Measurements from ENCODE around the gene PIGL. TPM values are rescaled to one million over a fixed set of nuclear protein-coding genes. Genes with fewer than 3 reads are reported as not detected.
"Not testable (repeated sequence)": the region's sequence is repeated elsewhere in the genome, so short reads cannot be mapped to it uniquely, and the experiment has no call there.

The PIGL gene
- polyA plus RNA-seq, result 10 to 100 TPM; 13.3 to 21.5 TPM

- H3K27ac ChIP-seq (ENCODE audit: low read depth in 2 of 2, low read length in 1 of 2), result peak within 1 kb of the TSS; percentile 94 to 97
- H3K9me3 ChIP-seq (ENCODE audit: control insufficient read depth in 2 of 2, insufficient read depth in 1 of 2, low read depth in 1 of 2, low read length in 1 of 2), result no peaks in the 10 kb centered on the region
- peak within 1 kb of the TSS; percentile 80 to 95 for H3K4me3 ChIP-seq (ENCODE audit: low read depth in 1 of 2, low read length in 2 of 2)
- peaks cover 0 to 4% of the 10 kb centered on the region in 2 donors for H3K4me1 ChIP-seq (ENCODE audit: control insufficient read depth in 2 of 2, insufficient read depth in 2 of 2, low read length in 1 of 2)
- 0% methylated on average over 29 of the region's 29 CpGs for WGBS, 2 donors
- H3K36me3 ChIP-seq (ENCODE audit: control insufficient read depth in 2 of 2, insufficient read depth in 2 of 2, low read length in 1 of 2), result no peaks in the 10 kb centered on the region
- H3K27me3 ChIP-seq (ENCODE audit: control insufficient read depth in 1 of 2, insufficient read depth in 2 of 2, low read length in 2 of 2), result no peaks in the 10 kb centered on the region
Measured at GRCh38 chr17:16217002-16217635, at the start of gene PIGL. PIGL (plus strand) TSS chr17:16217210; CDS start chr17:16217227, 17 bp downstream.

GRCh38 chr17:16171613-16172012 is 45.4 kb upstream of the PIGL start:
- H3K27ac ChIP-seq (ENCODE audit: low read depth in 2 of 2, low read length in 1 of 2), result no peak overlapping the region
- H3K27me3 ChIP-seq (ENCODE audit: control insufficient read depth in 1 of 2, insufficient read depth in 2 of 2, low read length in 2 of 2), result no peaks in the 10 kb centered on the region
- H3K9me3 ChIP-seq (ENCODE audit: control insufficient read depth in 2 of 2, insufficient read depth in 1 of 2, low read depth in 1 of 2, low read length in 1 of 2), result no peaks in the 10 kb centered on the region
- H3K4me3 ChIP-seq (ENCODE audit: low read depth in 1 of 2, low read length in 2 of 2), result no peak overlapping the region
- no peaks in the 10 kb centered on the region for H3K4me1 ChIP-seq (ENCODE audit: control insufficient read depth in 2 of 2, insufficient read depth in 2 of 2, low read length in 1 of 2)
- WGBS, 2 donors, result 58 to 63% methylated on average over 7 of the region's 7 CpGs
- peaks cover 0 to 3% of the 10 kb centered on the region in 2 donors for H3K36me3 ChIP-seq (ENCODE audit: control insufficient read depth in 2 of 2, insufficient read depth in 2 of 2, low read length in 1 of 2)

- H3K27me3 ChIP-seq (ENCODE audit: control insufficient read depth in 1 of 2, insufficient read depth in 2 of 2, low read length in 2 of 2), result no peaks in the 10 kb centered on the region
- no peaks in the 10 kb centered on the region for H3K4me1 ChIP-seq (ENCODE audit: control insufficient read depth in 2 of 2, insufficient read depth in 2 of 2, low read length in 1 of 2)
- no peak overlapping the region for H3K4me3 ChIP-seq (ENCODE audit: low read depth in 1 of 2, low read length in 2 of 2)
- H3K9me3 ChIP-seq (ENCODE audit: control insufficient read depth in 2 of 2, insufficient read depth in 1 of 2, low read depth in 1 of 2, low read length in 1 of 2), result no peaks in the 10 kb centered on the region
- WGBS, 2 donors, result 95% methylated on average over 5 of the region's 5 CpGs
- H3K27ac ChIP-seq (ENCODE audit: low read depth in 2 of 2, low read length in 1 of 2), result no peak overlapping the region
- H3K36me3 ChIP-seq (ENCODE audit: control insufficient read depth in 2 of 2, insufficient read depth in 2 of 2, low read length in 1 of 2), result no peaks in the 10 kb centered on the region
Measured at GRCh38 chr17:16178836-16179235, 38.2 kb upstream of the PIGL start.

GRCh38 chr17:16181581-16181980 is 35.4 kb upstream of the PIGL start:
- H3K27me3 ChIP-seq (ENCODE audit: control insufficient read depth in 1 of 2, insufficient read depth in 2 of 2, low read length in 2 of 2), result no peaks in the 10 kb centered on the region
- H3K9me3 ChIP-seq (ENCODE audit: control insufficient read depth in 2 of 2, insufficient read depth in 1 of 2, low read depth in 1 of 2, low read length in 1 of 2), result no peaks in the 10 kb centered on the region
- no peaks in the 10 kb centered on the region for H3K4me1 ChIP-seq (ENCODE audit: control insufficient read depth in 2 of 2, insufficient read depth in 2 of 2, low read length in 1 of 2)
- 90 to 98% methylated on average over 1 of the region's 1 CpG for WGBS, 2 donors
- peaks cover 0 to 3% of the 10 kb centered on the region in 2 donors for H3K36me3 ChIP-seq (ENCODE audit: control insufficient read depth in 2 of 2, insufficient read depth in 2 of 2, low read length in 1 of 2)
- H3K27ac ChIP-seq (ENCODE audit: low read depth in 2 of 2, low read length in 1 of 2), result no peak overlapping the region
- no peak overlapping the region for H3K4me3 ChIP-seq (ENCODE audit: low read depth in 1 of 2, low read length in 2 of 2)

GRCh38 chr17:16187642-16188041 is 29.4 kb upstream of the PIGL start:
- H3K4me3 ChIP-seq (ENCODE audit: low read depth in 1 of 2, low read length in 2 of 2), result no peak overlapping the region
- 89 to 92% methylated on average over 5 of the region's 5 CpGs for WGBS, 2 donors
- H3K9me3 ChIP-seq (ENCODE audit: control insufficient read depth in 2 of 2, insufficient read depth in 1 of 2, low read depth in 1 of 2, low read length in 1 of 2), result no peaks in the 10 kb centered on the region
- H3K27ac ChIP-seq (ENCODE audit: low read depth in 2 of 2, low read length in 1 of 2), result no peak overlapping the region
- no peaks in the 10 kb centered on the region for H3K4me1 ChIP-seq (ENCODE audit: control insufficient read depth in 2 of 2, insufficient read depth in 2 of 2, low read length in 1 of 2)
- H3K27me3 ChIP-seq (ENCODE audit: control insufficient read depth in 1 of 2, insufficient read depth in 2 of 2, low read length in 2 of 2), result no peaks in the 10 kb centered on the region
- H3K36me3 ChIP-seq (ENCODE audit: control insufficient read depth in 2 of 2, insufficient read depth in 2 of 2, low read length in 1 of 2), result peaks cover 0 to 3% of the 10 kb centered on the region in 2 donors

- H3K9me3 ChIP-seq (ENCODE audit: control insufficient read depth in 2 of 2, insufficient read depth in 1 of 2, low read depth in 1 of 2, low read length in 1 of 2), result no peaks in the 10 kb centered on the region
- no peak overlapping the region for H3K27ac ChIP-seq (ENCODE audit: low read depth in 2 of 2, low read length in 1 of 2)
- no peaks in the 10 kb centered on the region for H3K4me1 ChIP-seq (ENCODE audit: control insufficient read depth in 2 of 2, insufficient read depth in 2 of 2, low read length in 1 of 2)
- 70 to 77% methylated on average over 3 of the region's 3 CpGs for WGBS, 2 donors
- no peaks in the 10 kb centered on the region for H3K27me3 ChIP-seq (ENCODE audit: control insufficient read depth in 1 of 2, insufficient read depth in 2 of 2, low read length in 2 of 2)
- no peak overlapping the region for H3K4me3 ChIP-seq (ENCODE audit: low read depth in 1 of 2, low read length in 2 of 2)
- peaks cover 2 to 3% of the 10 kb centered on the region in 2 donors for H3K36me3 ChIP-seq (ENCODE audit: control insufficient read depth in 2 of 2, insufficient read depth in 2 of 2, low read length in 1 of 2)
Measured at GRCh38 chr17:16189791-16190348, 27.1 kb upstream of the PIGL start.

GRCh38 chr17:16190703-16191360 is 26.2 kb upstream of the PIGL start:
- 76 to 83% methylated on average over 4 of the region's 4 CpGs for WGBS, 2 donors
- Histone ChIP-seq H3K36me3 (ENCODE audit: control insufficient read depth in 2 of 2, insufficient read depth in 2 of 2, low read length in 1 of 2) (peaks cover 2 to 3% of the 10 kb centered on the region in 2 donors), H3K4me1 (ENCODE audit: control insufficient read depth in 2 of 2, insufficient read depth in 2 of 2, low read length in 1 of 2) (no peaks in the 10 kb centered on the region), H3K9me3 (ENCODE audit: control insufficient read depth in 2 of 2, insufficient read depth in 1 of 2, low read depth in 1 of 2, low read length in 1 of 2) (no peaks in the 10 kb centered on the region), H3K4me3 (ENCODE audit: low read depth in 1 of 2, low read length in 2 of 2) (no peak overlapping the region), H3K27ac (ENCODE audit: low read depth in 2 of 2, low read length in 1 of 2) (no peak overlapping the region), H3K27me3 (ENCODE audit: control insufficient read depth in 1 of 2, insufficient read depth in 2 of 2, low read length in 2 of 2) (no peaks in the 10 kb centered on the region)

GRCh38 chr17:16191604-16192003 is 25.4 kb upstream of the PIGL start:
- Histone ChIP-seq H3K27me3 (ENCODE audit: control insufficient read depth in 1 of 2, insufficient read depth in 2 of 2, low read length in 2 of 2) (no peaks in the 10 kb centered on the region), H3K9me3 (ENCODE audit: control insufficient read depth in 2 of 2, insufficient read depth in 1 of 2, low read depth in 1 of 2, low read length in 1 of 2) (no peaks in the 10 kb centered on the region), H3K27ac (ENCODE audit: low read depth in 2 of 2, low read length in 1 of 2) (no peak overlapping the region), H3K36me3 (ENCODE audit: control insufficient read depth in 2 of 2, insufficient read depth in 2 of 2, low read length in 1 of 2) (peaks cover 0 to 2% of the 10 kb centered on the region in 2 donors), H3K4me3 (ENCODE audit: low read depth in 1 of 2, low read length in 2 of 2) (no peak overlapping the region), H3K4me1 (ENCODE audit: control insufficient read depth in 2 of 2, insufficient read depth in 2 of 2, low read length in 1 of 2) (no peaks in the 10 kb centered on the region)
- 85 to 87% methylated on average over 3 of the region's 3 CpGs for WGBS, 2 donors

- H3K9me3 ChIP-seq (ENCODE audit: control insufficient read depth in 2 of 2, insufficient read depth in 1 of 2, low read depth in 1 of 2, low read length in 1 of 2), result not testable (repeated sequence)
Measured at GRCh38 chr17:16194307-16194835, 22.6 kb upstream of the PIGL start.

More at GRCh38 chr17:16194307-16194835, 22.6 kb upstream of the PIGL start:
- H3K27me3 ChIP-seq (ENCODE audit: control insufficient read depth in 1 of 2, insufficient read depth in 2 of 2, low read length in 2 of 2); H3K4me3 ChIP-seq (ENCODE audit: low read depth in 1 of 2, low read length in 2 of 2); H3K36me3 ChIP-seq (ENCODE audit: control insufficient read depth in 2 of 2, insufficient read depth in 2 of 2, low read length in 1 of 2); H3K4me1 ChIP-seq (ENCODE audit: control insufficient read depth in 2 of 2, insufficient read depth in 2 of 2, low read length in 1 of 2); H3K27ac ChIP-seq (ENCODE audit: low read depth in 2 of 2, low read length in 1 of 2): not testable (repeated sequence)
- WGBS, 2 donors, result 63% methylated on average over 2 of the region's 2 CpGs
